ENCODE results near the gene CUTA. TPM values are rescaled to one million over a fixed set of nuclear protein-coding genes. Genes with fewer than 3 reads are reported as not detected.

The CUTA gene
- total and polyA plus RNA-seq, 3 donors from 2014 or later = 132 to 146 (median 139) TPM

DNA sequence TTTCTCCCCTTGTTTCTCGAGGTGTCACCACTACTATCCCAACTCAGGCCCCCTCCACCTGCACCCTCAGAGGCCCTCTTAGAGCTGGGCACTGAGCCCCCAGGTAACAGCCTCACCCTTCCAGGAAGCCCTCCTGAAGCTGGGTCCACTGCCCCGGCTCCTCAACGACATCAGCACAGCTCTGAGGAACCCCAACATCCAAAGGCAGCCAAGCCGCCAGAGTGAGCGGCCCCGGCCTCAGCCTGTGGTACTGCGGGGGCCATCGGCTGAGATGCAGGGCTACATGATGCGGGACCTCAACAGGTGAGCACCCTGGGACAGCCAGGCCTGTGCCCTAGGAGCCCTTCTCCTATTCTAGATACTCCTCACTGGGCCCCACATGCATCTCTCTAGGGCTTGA, 23.6 kb upstream of the CUTA start:
- Histone ChIP-seq H3K27me3 (no peaks in the 10 kb centered on the region), H3K36me3 (ENCODE audit: low read depth, missing control alignments) (no peaks in the 10 kb centered on the region), H3K4me1 (no peaks in the 10 kb centered on the region), H3K4me3 (no peak overlapping the region), H3K9me3 (no peaks in the 10 kb centered on the region), H3K27ac (no peak overlapping the region)
- intact Hi-C loops (cut with DNase I; ENCODE audit: low total_unique reads) = no loop called here
- DNase-seq = no peak
- 87 to 95% methylated on average over 5 to 9 of the region's 9 CpGs for WGBS, 2 donors
- TF ChIP-seq, protein P1, sequence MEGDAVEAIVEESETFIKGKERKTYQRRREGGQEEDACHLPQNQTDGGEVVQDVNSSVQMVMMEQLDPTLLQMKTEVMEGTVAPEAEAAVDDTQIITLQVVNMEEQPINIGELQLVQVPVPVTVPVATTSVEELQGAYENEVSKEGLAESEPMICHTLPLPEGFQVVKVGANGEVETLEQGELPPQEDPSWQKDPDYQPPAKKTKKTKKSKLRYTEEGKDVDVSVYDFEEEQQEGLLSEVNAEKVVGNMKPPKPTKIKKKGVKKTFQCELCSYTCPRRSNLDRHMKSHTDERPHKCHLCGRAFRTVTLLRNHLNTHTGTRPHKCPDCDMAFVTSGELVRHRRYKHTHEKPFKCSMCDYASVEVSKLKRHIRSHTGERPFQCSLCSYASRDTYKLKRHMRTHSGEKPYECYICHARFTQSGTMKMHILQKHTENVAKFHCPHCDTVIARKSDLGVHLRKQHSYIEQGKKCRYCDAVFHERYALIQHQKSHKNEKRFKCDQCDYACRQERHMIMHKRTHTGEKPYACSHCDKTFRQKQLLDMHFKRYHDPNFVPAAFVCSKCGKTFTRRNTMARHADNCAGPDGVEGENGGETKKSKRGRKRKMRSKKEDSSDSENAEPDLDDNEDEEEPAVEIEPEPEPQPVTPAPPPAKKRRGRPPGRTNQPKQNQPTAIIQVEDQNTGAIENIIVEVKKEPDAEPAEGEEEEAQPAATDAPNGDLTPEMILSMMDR (IDR thresholded peaks at IDR 0.05) = no peak
- no peak for TF ChIP-seq POLR2A (IDR thresholded peaks at IDR 0.05)

DNA sequence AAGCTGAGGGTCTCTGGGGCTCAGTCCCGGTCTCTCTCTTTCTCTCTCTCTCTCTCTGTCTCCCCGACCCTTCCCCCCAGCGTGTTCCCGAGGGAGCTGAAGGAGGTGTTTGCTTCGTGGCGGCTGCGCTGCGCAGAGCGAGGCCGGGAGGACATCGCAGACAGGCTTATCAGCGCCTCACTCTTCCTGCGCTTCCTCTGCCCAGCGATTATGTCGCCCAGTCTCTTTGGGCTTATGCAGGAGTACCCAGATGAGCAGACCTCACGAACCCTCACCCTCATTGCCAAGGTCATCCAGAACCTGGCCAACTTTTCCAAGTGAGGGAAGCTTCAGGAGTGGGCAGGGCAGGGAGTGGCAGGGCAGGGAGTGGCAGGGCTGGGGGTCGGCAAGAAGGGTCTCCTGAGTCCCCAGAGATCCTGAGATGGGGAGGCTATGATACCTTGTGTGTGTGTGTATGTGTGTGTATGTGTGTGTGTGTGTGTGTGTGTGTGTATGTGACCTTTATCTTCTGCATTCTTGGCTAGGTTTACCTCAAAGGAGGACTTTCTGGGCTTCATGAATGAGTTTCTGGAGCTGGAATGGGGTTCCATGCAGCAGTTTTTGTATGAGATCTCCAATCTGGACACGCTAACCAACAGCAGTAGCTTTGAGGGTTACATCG, 22.9 kb upstream of the CUTA start:
- H3K4me3 ChIP-seq = no peak overlapping the region
- WGBS, 2 donors = 81 to 82% methylated on average over 19 of the region's 19 CpGs
- no peaks in the 10 kb centered on the region for H3K27me3 ChIP-seq
- no peaks in the 10 kb centered on the region for H3K9me3 ChIP-seq
- intact Hi-C loops (cut with DNase I; ENCODE audit: low total_unique reads) = no loop called here
- H3K4me1 ChIP-seq = no peaks in the 10 kb centered on the region
- no peak overlapping the region for H3K27ac ChIP-seq
- TF ChIP-seq, protein P1 (IDR thresholded peaks at IDR 0.05) = no peak
- no peak for TF ChIP-seq POLR2A (IDR thresholded peaks at IDR 0.05)
- no peaks in the 10 kb centered on the region for H3K36me3 ChIP-seq (ENCODE audit: low read depth, missing control alignments)
- DNase-seq = no peak

DNA sequence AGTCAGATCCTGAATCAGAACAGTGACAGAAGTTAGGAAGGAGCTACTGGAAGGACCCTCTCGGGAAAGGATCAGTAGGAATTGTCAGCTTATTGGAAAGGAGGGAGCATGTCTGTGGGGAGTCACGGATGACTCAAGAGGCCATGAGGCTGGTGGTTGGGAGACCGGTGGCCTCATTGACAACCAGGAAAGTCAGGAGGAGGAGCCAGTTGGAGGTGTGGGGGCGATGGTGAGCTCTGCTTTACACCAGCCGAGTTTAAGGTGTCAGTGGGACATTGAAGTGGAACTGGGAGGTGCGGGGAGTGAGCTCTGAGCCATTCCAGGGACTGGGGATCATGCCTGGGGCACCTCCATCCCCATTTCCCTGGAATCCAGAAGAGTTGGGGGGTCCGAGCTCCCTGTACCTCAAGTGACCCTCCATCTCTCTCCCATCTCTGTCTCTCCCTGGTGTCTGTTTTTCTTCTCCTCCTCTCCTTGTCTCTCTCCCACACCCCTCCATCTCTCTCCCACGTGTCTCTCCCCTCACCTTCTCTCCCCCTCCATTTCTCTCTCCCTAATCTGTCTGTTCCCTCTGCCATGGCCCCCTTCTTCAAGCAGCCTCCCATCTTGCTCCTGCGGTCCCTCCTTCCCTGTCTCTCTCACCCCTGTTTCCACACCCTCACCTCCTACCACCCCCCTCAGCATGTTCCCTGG, 22.2 kb upstream of the CUTA start:
- Histone ChIP-seq H3K36me3 (ENCODE audit: low read depth, missing control alignments) (no peaks in the 10 kb centered on the region), H3K27ac (no peak overlapping the region), H3K4me3 (no peak overlapping the region), H3K27me3 (no peaks in the 10 kb centered on the region), H3K4me1 (no peaks in the 10 kb centered on the region), H3K9me3 (no peaks in the 10 kb centered on the region)
- no peak for TF ChIP-seq POLR2A (IDR thresholded peaks at IDR 0.05)
- TF ChIP-seq, protein P1 (IDR thresholded peaks at IDR 0.05) = no peak
- WGBS, 2 donors = 75 to 80% methylated on average over 9 of the region's 9 CpGs
- DNase-seq = no peak
- intact Hi-C loops (cut with DNase I; ENCODE audit: low total_unique reads) = no loop called here

DNA sequence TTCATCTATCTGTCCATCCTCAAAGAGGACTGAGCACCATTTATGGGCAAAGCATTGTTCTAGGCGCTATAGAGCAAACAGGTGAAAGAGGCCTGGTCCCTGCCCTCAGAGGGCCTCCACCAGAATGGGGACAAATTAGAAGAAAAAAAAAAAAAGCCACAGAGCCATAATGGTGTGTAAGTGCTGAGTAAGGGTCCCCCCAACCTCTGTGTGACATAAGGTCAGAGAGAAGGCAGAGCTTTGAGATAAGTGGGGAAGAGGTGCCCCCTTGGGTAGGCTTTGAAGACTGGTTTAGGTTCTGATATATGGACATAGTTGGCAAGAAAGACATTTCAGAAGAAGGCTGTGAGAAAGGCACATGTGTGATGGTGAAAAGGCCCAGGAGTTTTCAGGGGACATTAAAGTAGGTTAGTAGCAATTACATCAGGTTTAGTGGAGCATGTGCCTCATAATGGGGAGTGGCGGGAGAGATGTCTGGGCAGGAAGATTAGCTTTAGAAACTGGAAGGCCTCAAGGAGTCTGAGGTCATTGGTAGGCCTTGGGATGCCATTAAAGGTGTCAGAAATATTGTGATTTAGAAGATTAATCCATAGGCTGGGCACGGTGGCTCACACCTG, 21.2 kb upstream of the CUTA start:
- Histone ChIP-seq H3K27me3 (no peaks in the 10 kb centered on the region), H3K36me3 (ENCODE audit: low read depth, missing control alignments) (no peaks in the 10 kb centered on the region), H3K4me1 (no peaks in the 10 kb centered on the region), H3K27ac (no peak overlapping the region), H3K9me3 (no peaks in the 10 kb centered on the region), H3K4me3 (no peak overlapping the region)
- DNase-seq = no peak
- 92 to 94% methylated on average over 3 of the region's 3 CpGs for WGBS, 2 donors
- intact Hi-C loops (cut with DNase I; ENCODE audit: low total_unique reads) = no loop called here
- TF ChIP-seq, protein P1 (IDR thresholded peaks at IDR 0.05) = no peak
- no peak for TF ChIP-seq POLR2A (IDR thresholded peaks at IDR 0.05)

Measured in testis (tissue), 3 donors.